ENCODE results near the gene RCAN2.
"Not testable (repeated sequence)": the region's sequence is repeated elsewhere in the genome, so short reads cannot be mapped to it uniquely, and the experiment has no call there.

RCAN2 gene

DNA sequence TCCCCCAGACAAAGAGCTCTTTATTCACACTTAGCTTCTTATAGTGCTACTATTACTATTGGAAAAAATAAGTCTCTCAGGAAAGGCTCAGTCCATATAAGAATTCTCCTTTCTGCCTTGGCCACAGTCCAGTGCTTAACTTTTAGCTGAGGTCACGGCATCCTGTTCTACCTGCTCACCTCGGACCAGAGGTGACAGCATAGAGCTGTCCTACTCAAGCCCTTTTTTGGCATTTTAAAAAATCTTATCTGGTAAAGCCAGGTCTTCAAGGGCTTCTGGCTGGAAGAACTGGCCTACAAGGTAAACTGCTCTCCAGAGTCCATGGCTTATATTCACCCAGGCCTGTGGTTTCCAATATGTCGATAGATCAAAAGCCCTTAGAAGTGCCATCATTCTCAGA lies 109.7 kb downstream of the RCAN2 start:
- DNase-seq, result peak; percentile 72

DNA sequence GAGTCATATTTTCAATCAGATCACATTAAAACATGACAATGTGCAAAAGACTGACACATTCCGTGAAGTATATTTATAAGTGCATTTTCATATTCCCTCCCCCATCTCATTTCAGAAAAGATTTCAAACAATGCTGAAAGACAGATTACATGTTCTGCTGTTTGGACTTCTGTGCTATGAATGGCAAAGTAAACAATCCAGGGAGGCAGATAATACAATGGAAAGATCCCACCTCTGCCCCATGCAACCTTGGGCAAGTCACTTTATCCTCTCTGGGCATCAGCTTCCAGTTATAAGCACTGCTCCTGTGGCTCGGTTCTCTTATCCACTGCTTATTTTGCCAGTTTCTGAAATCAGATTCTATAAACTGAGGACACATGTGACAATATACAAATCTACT lies 110.2 kb downstream of the RCAN2 start:
- DNase-seq, result peak; percentile 65

DNA sequence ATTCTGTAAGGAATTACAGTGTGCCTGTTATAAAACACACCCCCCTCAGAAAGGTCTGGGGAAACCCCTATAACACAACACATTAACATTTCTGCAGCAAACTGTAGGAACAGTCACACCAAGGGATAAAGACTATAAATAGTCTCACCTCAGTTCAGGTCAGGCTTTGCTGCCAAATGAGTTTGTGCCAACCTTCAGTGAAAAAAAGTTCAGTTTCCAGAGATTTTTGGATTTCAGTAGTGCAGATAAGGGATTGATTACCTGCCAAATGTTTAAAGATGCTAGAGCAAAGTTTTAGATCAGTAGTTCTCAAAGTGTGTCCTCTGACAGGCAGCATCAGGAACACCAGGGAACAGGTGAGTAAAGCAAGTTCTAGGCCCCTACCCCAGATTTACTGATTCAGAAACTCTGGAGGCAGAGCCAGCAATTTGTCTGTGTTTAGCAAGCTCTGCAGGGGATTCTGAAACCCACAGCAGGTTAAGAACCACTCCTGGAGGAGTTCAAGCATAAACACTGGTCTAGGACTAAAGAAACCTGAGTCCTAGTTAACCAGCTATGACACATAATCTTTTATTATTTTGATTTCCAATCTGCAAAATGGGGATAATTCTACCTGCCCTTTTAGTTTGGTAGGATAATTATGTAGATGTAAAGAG lies 111.0 kb downstream of the RCAN2 start:
- peak; percentile 47 for DNase-seq

DNA sequence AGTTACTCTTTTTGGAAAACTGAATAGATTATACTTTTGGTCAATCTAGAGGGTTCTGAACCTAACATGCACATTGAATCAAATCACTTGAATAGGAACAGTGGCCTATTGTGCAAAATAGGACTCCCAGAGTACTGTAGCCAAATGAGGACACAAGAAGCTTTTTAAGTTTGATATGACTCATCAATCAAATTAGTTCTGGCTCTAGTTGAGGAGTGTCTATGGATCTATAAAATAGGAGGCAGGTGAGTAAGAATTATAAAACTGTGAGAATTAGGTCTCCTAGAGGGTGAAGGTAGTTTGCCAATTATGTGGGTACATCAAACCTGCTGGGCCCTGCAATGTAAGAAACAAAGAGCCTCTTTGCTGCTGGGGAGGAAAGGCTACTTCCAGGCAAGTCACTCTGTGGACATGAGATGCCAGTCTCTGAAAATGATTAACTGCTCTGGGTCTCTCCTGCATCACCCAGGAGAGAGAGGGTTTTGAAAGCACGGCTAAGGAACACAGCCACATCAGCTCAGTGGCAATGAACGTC lies 112.3 kb downstream of the RCAN2 start:
- DNase-seq, result no peak

DNA sequence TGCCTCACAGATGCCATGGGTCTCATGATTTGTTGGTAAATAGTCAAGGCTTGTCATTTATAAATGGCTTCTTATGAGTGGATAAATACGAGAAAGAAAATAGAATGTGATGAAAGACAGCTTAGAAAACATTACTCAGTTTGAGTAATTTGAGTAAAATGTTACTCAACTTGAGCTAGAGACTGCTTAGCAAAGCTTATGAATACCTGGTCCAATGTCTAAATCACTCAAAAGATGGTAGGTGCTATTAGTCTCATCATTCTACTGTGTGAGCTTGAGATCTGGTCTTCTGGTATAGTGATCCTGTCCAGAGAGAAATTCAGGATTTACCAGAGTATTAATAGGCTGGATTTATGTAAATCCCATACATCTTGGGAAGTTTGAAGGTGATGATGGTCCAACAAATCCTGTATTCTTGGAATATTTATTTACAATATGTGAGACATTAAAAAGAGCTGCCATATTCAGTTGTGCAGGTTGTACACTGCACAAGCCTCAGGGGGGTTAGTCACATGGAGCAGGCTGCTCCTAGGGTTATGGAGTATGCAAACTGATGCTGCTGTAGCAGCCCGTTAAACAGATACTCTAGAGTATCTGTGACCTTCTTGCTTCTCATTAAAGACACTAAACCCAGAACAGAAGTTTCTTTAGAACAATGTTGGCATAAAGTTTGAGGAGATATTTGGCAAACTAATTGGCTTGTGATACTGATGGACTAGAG lies 112.9 kb downstream of the RCAN2 start:
- no peak for DNase-seq

DNA sequence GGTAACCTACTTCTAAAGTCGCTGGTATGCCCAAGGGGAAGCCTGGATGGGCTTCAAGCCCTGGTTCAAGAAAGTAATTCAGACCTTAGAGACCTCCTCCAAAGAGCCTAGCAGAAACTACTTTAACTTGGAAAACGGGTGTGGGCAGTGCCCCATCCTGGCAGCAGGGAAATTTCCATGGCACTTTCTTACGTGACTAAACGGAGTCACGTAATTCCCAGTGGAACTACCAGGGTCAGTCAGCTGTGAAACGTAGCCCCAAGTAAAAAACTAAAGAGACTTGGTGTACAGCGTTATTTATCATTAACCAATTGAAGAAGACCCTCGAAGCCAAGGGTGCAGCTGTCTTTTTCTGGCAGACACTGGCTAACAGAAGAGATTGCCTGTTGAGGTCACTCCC lies 114.0 kb downstream of the RCAN2 start:
- no peak for DNase-seq

DNA sequence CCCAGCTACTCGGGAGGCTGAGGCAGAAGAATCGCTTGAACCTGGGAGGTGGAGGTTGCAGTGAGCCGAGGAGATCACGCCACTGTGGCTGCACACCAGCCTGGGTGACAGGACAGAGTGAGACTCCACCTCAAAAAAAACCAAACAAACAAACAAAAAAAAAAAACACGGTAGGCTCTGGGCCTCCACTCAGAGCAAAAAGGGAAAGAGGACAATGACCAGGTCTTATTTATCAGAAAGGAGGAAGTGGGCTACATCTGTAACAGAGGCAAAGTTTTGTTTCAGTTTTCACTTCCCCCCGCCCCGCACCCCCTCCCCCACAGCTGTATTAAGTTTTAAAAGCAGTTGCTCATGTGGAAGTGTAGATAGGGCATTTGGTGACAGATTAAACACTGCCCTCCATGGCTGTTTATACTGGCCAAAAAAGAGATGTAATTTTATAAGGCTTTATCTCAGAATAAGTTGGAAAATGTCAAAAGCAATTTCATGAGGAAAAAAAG lies 114.6 kb downstream of the RCAN2 start:
- DNase-seq, result no peak

DNA sequence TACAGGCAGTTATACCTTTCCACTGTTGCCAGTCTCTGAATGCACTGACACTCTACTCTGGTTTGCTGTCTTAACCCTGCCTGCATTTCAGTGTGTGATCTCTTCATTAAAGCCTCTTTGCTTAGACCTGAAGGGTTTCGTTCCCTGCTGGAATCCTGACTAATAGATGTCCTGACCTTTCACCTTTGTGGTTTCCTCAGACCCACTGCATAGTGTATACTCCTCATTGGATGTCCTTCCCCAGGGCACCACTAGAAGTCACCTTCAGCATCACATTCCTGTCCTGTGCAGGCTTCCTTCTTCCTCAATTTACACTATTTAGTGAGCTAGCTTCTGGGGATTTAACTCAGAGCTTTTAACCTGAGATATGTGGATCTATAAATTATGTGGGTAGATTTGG lies 120.6 kb downstream of the RCAN2 start:
- no peak for DNase-seq

DNA sequence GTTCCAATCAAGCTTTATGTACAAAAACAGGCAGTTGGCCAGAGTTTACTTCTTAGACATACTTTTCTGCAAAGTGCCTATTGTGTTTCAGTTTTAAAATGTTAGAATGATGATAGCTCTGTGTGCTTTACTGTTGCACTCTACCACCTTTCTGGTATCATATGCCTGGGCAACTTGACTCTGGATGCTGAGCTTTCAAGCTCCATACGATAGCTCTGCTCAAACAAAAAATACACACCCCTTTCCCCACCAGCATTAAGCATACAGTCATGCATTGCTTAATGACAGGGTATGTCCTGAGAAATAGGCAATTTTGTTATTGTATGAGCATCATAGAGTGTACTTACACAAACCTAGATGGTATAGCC lies 123.1 kb downstream of the RCAN2 start:
- DNase-seq, result no peak

DNA sequence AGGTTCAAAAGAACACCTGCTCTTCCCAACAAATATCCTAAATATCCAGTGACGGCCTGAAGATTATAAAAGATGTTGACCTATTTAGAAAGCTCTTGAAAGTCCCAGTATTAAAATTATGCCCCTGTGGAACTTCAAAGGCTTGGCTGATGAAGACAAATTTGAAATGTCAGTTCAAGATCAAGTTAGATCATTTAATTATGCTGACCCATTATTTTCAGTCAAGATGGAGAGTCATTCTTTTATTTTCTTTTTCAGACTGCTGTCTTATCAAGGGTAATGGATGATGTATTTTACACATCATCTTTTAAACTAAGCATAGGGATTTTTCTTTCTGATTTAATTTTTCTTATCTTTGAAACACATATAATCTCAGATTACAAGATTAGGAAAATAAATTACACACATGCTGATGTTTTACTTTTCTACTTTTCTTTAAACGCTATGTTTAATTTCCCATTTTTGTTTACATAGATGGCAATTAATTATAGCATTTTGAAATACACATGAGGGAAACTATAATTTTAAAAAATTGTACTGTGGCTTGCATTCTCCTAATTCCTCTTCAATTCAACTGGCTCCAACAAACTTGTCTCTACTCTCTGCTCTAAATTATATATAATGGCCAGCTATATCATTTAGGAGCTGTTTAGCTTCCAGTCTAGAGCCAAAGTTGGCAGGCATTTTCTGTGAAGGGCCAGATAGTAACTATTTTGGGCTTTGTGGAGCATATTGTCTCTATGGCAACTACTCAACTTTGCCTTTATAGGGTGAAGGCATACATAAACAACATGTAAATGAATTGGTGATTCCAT lies 123.7 kb downstream of the RCAN2 start:
- DNase-seq, result no peak

DNA sequence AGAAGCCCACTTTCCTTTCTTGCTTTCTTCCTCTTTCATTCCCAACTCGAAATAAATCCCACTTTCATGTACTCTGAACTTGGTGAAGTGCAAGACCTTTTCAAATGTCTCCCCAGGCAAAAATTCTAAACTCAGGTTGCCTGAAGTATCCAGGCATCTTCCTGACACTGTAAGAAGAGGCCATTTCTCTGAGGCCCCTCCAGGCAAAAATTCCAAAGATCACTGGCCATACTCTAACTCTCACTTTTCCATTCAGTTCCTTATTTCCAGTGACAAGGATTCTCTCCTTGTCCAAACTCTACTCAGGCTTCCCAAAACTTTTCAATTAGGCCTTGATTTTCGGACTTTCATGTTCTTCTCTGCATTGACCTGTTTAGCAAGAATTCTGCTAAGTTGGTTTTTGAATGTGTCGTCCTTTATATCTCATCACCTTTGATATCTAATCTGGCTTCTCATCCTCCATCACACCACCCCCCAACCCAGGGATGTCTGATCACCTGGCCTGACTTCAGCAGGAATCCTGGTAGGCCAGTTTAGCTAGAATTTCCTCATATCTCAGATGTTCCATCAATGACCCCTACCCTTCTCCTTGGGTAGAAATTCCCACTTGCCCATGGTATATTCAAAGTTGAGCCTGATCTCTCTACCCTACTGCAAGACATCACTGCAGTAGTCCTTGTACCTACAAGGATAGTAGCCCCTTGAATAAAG lies 124.9 kb downstream of the RCAN2 start:
- DNase-seq, result no peak

DNA sequence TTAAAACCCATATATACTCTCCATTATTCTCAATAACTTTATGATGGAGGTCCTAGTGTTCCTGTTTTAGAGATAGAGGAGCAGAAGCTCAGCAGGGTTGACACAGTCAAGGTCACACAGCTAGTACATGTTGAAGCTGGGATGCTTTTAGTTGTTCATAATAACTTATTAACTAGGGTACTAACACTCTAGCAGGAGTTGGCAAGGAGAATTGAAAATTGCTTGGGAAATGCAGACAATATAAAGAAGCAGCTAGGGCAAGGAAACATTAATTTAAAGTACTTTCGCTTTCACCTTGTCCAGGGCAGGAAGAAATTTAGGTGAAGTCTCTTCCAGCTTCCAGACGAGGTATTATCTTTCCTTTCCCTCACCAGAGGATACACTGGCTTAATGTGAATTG lies 133.7 kb downstream of the RCAN2 start:
- DNase-seq, result no peak

DNA sequence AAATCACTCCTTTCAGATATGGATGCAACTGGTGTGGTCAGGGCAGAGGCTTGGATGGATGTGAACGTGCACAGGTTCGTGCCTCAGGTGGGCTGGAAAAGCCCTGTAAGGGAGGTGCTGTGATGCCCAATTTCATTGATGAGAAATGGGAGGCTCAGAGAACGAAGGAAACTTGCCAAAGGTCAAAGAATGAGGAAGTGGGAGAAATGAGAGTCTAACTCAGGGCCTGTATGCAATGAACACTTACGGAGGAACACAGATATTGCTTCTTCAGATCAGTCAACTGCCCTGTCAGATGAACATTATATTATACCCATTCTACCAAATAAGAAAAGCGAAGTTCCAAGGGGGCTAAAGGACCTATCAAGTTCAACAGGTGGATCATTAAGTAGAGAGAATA lies 134.7 kb downstream of the RCAN2 start:
- no peak for DNase-seq

DNA sequence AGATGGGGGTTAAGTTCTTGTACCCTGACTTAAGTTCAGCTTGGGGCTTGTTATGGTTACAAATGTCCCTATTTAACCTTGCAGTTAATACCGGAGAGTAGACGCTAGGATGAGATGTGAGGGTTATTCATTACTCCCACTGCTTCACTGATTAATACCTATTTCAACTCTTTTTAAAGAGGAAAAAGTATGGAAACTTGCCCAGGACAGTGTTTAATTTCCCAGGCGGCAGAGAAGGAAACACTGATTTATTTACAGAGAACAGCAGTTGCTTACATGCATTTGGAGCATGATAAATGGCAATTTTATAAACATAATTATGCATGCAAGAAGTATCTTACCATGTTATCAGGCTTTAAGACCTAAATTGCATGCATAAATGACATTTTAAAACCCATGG lies 137.7 kb downstream of the RCAN2 start:
- DNase-seq, result no peak

DNA sequence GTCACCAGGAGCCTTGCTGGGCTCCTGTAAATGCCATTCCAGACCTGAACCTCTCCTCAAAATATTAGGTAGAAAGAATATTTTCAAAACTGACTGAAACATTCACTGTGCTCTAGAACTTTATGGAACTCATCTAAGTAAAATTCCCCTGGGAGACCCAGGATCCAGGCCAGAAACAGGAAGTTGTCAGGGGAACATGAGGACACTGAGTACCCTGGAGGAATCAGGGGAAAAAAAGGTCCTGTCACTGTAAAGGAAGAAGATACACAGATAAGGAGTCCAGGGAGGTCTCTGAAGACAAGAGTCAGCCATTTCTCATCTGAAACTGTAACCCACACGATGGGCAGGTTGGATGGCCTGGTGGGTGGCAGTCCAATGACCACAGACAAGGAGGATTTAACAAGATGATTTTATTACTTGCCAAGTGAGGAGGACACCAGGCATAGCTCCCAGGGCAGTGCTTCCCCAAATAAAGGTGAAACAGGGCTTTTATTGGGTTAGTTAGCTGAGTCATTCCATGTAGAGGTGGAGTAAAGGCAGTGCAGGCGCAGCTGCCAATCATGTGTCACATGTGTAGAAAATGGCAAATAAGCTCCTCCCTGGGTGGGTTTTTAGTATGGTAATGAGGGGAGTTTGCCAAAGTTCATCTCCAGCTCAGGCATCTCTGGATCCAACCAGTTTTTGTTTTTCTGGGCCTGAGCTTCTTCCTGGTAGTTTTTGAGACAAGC lies 138.5 kb downstream of the RCAN2 start:
- DNase-seq, result no peak

DNA sequence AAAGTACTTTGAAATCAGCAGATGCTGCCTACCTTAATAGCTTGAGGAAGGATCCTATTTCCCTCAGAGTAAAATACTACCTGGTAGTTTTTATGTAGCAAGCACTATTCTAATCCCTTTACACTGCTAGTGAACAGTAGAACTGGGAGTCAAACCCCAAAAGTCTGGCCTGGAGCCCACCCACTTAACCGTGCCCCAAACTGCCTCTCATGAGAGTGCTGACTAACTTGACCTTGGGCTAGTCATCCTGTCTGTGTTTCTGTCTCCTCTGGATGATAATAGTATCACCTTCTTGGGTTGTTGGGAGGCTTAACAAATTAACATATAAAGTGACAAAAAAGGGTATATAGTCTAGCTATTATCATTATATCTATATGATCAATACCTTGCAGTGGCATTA lies 140.5 kb downstream of the RCAN2 start:
- DNase-seq, result no peak

DNA sequence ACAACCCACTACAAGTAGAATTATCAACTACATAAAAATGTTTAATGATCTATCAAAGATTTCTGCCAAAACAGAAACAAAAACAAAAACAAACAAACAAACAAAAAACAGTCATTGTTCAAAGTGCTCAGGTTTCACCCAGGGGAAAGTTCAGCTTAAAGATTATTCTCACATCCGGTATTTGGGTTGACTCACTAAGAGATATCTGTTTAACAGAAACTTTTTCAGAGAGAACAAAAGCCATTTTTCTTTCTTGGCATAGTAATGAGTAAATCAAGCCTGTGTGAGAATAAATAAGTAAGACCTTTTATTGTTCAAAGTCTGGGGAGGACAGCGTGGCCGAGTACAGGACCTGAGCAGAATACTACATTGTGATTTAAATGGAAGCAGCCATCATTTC lies 143.6 kb downstream of the RCAN2 start:
- DNase-seq, result no peak

DNA sequence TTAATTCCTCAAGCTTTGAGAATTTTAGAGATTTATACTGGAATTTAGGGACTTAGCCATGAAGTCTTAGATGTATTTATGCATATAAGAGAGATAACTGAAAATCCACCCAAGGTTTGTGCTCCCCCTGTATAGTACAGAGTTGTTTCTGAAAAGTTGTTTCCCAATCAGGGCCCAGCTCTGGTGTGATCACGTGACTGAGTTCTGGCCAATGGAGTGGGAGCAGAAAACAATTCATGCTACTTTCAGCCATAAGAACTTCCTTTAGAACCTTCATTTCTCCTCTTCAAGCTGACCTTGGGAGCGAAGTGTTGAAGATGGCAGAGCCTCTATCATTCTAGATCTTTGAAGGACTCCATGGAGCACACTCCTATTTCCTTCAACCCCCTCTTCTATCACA lies 151.0 kb downstream of the RCAN2 start:
- no peak for DNase-seq

DNA sequence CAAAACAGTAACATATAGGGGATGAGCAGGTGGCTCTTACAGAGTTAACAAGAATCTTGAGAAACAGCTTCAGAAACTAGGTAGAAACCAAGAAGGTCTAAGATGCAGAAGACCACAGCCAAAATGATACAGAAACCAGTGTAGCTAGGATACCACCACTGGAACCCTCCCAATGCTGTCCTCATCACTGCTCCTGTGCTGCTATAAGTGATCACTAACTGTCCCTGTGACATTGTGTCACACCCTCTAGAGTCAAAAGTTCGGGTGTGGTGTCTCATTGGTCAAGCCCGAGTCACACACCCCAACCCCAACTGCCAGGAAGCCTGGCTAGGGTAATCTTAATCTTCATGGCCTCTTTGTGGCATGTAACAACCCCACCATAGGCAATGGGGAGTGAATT lies 153.1 kb downstream of the RCAN2 start:
- DNase-seq, result no peak

DNA sequence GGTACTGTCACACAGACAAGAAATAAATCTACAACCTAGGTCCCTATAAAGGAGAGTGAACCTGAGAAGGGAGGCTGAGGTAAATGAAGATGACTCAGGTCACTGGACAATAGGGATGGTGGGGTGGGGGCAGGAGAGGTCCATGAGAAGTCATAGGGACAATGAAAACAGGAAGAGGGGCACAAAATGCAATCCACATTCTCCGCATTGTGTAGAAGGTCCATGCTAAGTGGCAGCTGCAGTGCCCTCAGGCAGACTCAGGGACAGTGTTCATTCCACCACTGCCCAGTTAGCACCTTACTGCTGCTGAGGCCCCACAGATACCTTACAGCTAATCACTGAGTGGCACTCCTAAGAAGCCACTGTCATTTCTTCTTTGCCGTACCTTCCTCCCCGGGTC lies 156.8 kb downstream of the RCAN2 start:
- DNase-seq, result no peak

DNA sequence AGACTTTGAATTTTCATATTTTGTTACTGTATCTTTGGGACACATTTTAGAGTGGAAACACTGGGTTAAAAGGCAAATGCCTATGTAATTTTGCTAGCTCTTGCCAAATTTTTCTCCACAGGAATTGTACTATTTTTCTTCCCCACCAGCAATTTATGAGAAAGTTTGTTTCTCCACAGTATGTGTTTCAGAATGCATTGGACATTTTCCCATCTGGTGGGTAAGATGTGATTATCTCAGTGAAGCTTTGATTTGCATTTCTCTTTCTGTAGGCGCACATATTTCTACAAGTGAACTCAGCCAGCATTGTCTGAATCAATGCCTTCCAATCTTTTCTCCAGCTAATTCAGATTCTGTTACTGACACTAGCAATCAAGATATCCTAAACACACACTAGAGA lies 157.8 kb downstream of the RCAN2 start:
- DNase-seq, result no peak

DNA sequence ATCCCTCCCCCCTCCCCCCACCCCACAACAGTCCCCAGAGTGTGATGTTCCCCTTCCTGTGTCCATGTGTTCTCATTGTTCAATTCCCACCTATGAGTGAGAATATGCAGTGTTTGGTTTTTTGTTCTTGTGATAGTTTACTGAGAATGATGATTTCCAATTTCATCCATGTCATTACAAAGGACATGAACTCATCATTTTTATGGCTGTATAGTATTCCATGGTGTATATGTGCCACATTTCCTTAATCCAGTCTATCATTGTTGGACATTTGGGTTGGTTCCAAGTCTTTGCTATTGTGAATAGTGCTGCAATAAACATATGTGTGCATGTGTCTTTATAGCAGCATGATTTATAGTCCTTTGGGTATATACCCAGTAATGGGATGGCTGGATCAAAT lies 158.8 kb downstream of the RCAN2 start:
- not testable (repeated sequence) for DNase-seq
